Osteoblast (primary cell): ENCODE results near the gene ARL6IP6. TPM values are rescaled to one million over a fixed set of nuclear protein-coding genes. Genes with fewer than 3 reads are reported as not detected.
A peak's percentile ranks its signal among the peaks of the same experiment; 100 is the strongest.

Source experiments
- DNase-seq: peaks from one replicate; pipeline ENCODE4 v3.0.0; 2011; ENCODE audit warnings: low spot score, mixed read lengths; ENCODE audit not compliant: insufficient read length; ENCODE audit errors: missing footprints
- H2AFZ ChIP-seq: 2 replicates; pipeline ENCODE4 v1.6.0; 2011; ENCODE audit warnings: mild to moderate bottlenecking, low read length
- H3K27ac ChIP-seq: 2 replicates; pipeline ENCODE4 v1.5.1; 2011; ENCODE audit warnings: mild to moderate bottlenecking, low read depth, low read length, moderate library complexity
- H3K27me3 ChIP-seq: 2 replicates; pipeline ENCODE4 v1.6.0; 2012; ENCODE audit warnings: mild to moderate bottlenecking, control low read depth, inconsistent platforms, low read length, moderate library complexity; ENCODE audit not compliant: insufficient read depth
- H3K36me3 ChIP-seq: 2 replicates; pipeline ENCODE4 v1.5.1; 2011; ENCODE audit warnings: mild to moderate bottlenecking, low read length, control low read depth, moderate library complexity; ENCODE audit not compliant: insufficient read depth
- H3K4me1 ChIP-seq: 2 replicates; pipeline ENCODE4 v1.5.1; 2011; ENCODE audit warnings: mild to moderate bottlenecking, low read length, control low read depth, moderate library complexity; ENCODE audit not compliant: insufficient read depth
- H3K4me2 ChIP-seq: 2 replicates; pipeline ENCODE4 v1.6.0; 2011; ENCODE audit warnings: mild to moderate bottlenecking, low read length; ENCODE audit not compliant: insufficient read depth
- H3K4me3 ChIP-seq: fragments of 200-600 bp; sonication (generic); 3 replicates; pipeline ENCODE4 v1.5.1; 2012; ENCODE audit warnings: mild to moderate bottlenecking, low read length, inconsistent platforms; ENCODE audit not compliant: insufficient read depth
- H3K79me2 ChIP-seq: 2 replicates; pipeline ENCODE4 v1.6.0; 2012; ENCODE audit warnings: mild to moderate bottlenecking, low read length, control low read depth, inconsistent platforms; ENCODE audit not compliant: insufficient read depth
- H3K9me3 ChIP-seq: 2 replicates; pipeline ENCODE4 v1.5.1; 2011; ENCODE audit warnings: low read depth, low read length, control low read depth
- H4K20me1 ChIP-seq: 2 replicates; pipeline ENCODE4 v1.6.0; 2012; ENCODE audit warnings: mild to moderate bottlenecking, low read length, control low read depth; ENCODE audit not compliant: insufficient read depth
- total RNA-seq: library from RNA; depleted of rRNA; stranded (reverse); fragments of >200 nt; gene quantifications from 2 replicates; pipeline ENCODE4 v1.2.3, GENCODE V29; 2012
- TF ChIP-seq, protein P1 (sequence below): IDR thresholded peaks from 2 replicates; pipeline ENCODE4 v1.5.1; 2011; ENCODE audit warnings: mild to moderate bottlenecking, low read depth, low read length, moderate library complexity; ENCODE audit errors: extremely low read depth

Gene ARL6IP6
- total RNA-seq, 1 donor = 20.6 TPM

GRCh38 chr2:152694161-152694661, 24.2 kb upstream of the ARL6IP6 start:
- TF ChIP-seq, protein P1, sequence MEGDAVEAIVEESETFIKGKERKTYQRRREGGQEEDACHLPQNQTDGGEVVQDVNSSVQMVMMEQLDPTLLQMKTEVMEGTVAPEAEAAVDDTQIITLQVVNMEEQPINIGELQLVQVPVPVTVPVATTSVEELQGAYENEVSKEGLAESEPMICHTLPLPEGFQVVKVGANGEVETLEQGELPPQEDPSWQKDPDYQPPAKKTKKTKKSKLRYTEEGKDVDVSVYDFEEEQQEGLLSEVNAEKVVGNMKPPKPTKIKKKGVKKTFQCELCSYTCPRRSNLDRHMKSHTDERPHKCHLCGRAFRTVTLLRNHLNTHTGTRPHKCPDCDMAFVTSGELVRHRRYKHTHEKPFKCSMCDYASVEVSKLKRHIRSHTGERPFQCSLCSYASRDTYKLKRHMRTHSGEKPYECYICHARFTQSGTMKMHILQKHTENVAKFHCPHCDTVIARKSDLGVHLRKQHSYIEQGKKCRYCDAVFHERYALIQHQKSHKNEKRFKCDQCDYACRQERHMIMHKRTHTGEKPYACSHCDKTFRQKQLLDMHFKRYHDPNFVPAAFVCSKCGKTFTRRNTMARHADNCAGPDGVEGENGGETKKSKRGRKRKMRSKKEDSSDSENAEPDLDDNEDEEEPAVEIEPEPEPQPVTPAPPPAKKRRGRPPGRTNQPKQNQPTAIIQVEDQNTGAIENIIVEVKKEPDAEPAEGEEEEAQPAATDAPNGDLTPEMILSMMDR = no peak
- Histone ChIP-seq H2AFZ (no peak overlapping the region), H3K27ac (peak overlapping the region; percentile 92), H3K27me3 (no peaks in the 10 kb centered on the region), H3K36me3 (peaks cover 9% of the 10 kb centered on the region), H3K9me3 (no peaks in the 10 kb centered on the region), H4K20me1 (no peaks in the 10 kb centered on the region), H3K4me1 (peaks cover 17% of the 10 kb centered on the region), H3K4me3 (peak overlapping the region; percentile 62), H3K79me2 (peaks cover 49% of the 10 kb centered on the region), H3K4me2 (peak overlapping the region; percentile 83)
- peak; percentile 45 for DNase-seq

DNA sequence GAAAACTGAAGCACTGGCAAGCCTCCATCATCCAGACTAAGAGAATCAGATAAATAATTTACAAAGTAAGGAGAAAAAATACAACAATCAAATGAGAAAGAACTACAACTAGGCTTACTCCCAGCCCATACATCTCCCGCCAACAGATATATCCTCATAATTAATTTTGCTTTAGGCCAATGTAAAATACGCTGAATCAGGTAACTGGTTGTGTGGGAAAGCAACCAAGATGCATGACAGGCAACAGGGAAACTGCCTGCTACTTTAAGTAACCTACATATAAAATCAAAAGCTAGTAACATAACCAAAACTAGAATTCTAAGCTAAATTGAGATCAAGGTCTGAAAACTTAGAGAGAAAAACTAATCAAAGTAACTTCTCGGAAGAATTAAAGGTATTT, 22.7 kb upstream of the ARL6IP6 start:
- H3K4me3 ChIP-seq = no peak overlapping the region
- H3K27me3 ChIP-seq = no peaks in the 10 kb centered on the region
- peak overlapping the region; percentile 92 for H3K27ac ChIP-seq
- peaks cover 65% of the 10 kb centered on the region for H3K79me2 ChIP-seq
- no peak overlapping the region for H2AFZ ChIP-seq
- DNase-seq = no peak
- H3K4me1 ChIP-seq = peaks cover 17% of the 10 kb centered on the region
- TF ChIP-seq, protein P1 = no peak
- no peaks in the 10 kb centered on the region for H3K9me3 ChIP-seq
- H4K20me1 ChIP-seq = no peaks in the 10 kb centered on the region
- H3K4me2 ChIP-seq = no peak overlapping the region
- H3K36me3 ChIP-seq = peaks cover 9% of the 10 kb centered on the region

GRCh38 chr2:152696476-152696875, 21.9 kb upstream of the ARL6IP6 start:
- Histone ChIP-seq H2AFZ (no peak overlapping the region), H3K27me3 (no peaks in the 10 kb centered on the region), H3K4me2 (peak overlapping the region; percentile 51), H3K27ac (peak overlapping the region; percentile 55), H3K4me3 (no peak overlapping the region), H4K20me1 (peaks cover 4% of the 10 kb centered on the region), H3K9me3 (no peaks in the 10 kb centered on the region), H3K36me3 (peaks cover 9% of the 10 kb centered on the region), H3K4me1 (peaks cover 17% of the 10 kb centered on the region), H3K79me2 (peaks cover 72% of the 10 kb centered on the region)
- TF ChIP-seq, protein P1 = no peak
- DNase-seq = no peak

GRCh38 chr2:152701198-152701597, 17.2 kb upstream of the ARL6IP6 start:
- no peak for DNase-seq
- Histone ChIP-seq H3K79me2 (peaks cover 96% of the 10 kb centered on the region), H3K9me3 (no peaks in the 10 kb centered on the region), H3K4me3 (no peak overlapping the region), H3K4me2 (no peak overlapping the region), H4K20me1 (peaks cover 31% of the 10 kb centered on the region), H3K27me3 (no peaks in the 10 kb centered on the region), H3K36me3 (no peaks in the 10 kb centered on the region), H2AFZ (no peak overlapping the region), H3K4me1 (peaks cover 14% of the 10 kb centered on the region), H3K27ac (no peak overlapping the region)
- TF ChIP-seq, protein P1 = no peak
